Tibial nerve (tissue), 4 donors: ENCODE results near the gene PTPRD. TPM values are rescaled to one million over a fixed set of nuclear protein-coding genes. Genes with fewer than 3 reads are reported as not detected.

ENCODE experiments used
- DNase-seq, 2 donors: peaks; one replicate each; pipeline ENCODE4 v3.0.0-alpha.2; 2019; ENCODE audit warnings: low spot score in 2 of 2
- H3K27ac ChIP-seq, 4 donors: fragments of 200-600 bp; sonication (generic) in 3 of 4; one replicate each; pipeline ENCODE4 v1.5.1; 2017 to 2019; ENCODE audit warnings: mild to moderate bottlenecking in 1 of 4
- H3K27me3 ChIP-seq, 2 donors: fragments of 200-600 bp; sonication (generic) in 1 of 2; one replicate each; pipeline versions ENCODE4 v1.5.1 to v1.6.0; 2017 to 2019
- H3K36me3 ChIP-seq, 3 donors: fragments of 200-600 bp; sonication (generic); one replicate each; pipeline ENCODE4 v1.5.1; 2018 to 2019
- H3K4me1 ChIP-seq, 4 donors: fragments of 200-600 bp; sonication (generic) in 3 of 4; one replicate each; pipeline ENCODE4 v1.5.1; 2017 to 2019
- H3K4me3 ChIP-seq, 4 donors: fragments of 200-600 bp; sonication (generic) in 3 of 4; one replicate each; pipeline ENCODE4 v1.5.1; 2017 to 2019; ENCODE audit warnings: mild to moderate bottlenecking in 1 of 4, moderate library complexity in 1 of 4
- H3K9me3 ChIP-seq, 4 donors: fragments of 200-600 bp; sonication (generic) in 3 of 4; one replicate each; pipeline ENCODE4 v1.5.1; 2017 to 2019
- EP300 ChIP-seq, 2 donors: sonication (generic); formaldehyde crosslinking; IDR thresholded peaks; one replicate each; pipeline ENCODE4 v1.6.1; 2017; ENCODE audit warnings: antibody characterized with exemption in 2 of 2, mild to moderate bottlenecking in 1 of 2
- POLR2A ChIP-seq, 2 donors: fragments of 450-650 bp; IDR thresholded peaks; one replicate each; pipeline ENCODE4 v1.6.1; 2017; ENCODE audit warnings: antibody characterized with exemption in 2 of 2, mild to moderate bottlenecking in 2 of 2, moderate library complexity in 2 of 2
- WGBS, 2 donors: methylation state at CpG; one replicate each; pipeline ENCODE4 v1.1.5; 2018; 5-methylcytosine and 5-hydroxymethylcytosine counted together
- total RNA-seq, 4 donors: library from RNA; depleted of rRNA; stranded (reverse); fragments of >200 nt; gene quantifications; one replicate each; pipeline ENCODE4 v1.1.0, GENCODE V29; 2016
- TF ChIP-seq, protein P1 (sequence below), 5 experiments: fragments of 200-600 bp in 3 of 5; fragments of 450-650 bp in 2 of 5; sonication (generic) in 3 of 5; IDR thresholded peaks; one replicate each; pipeline ENCODE4 v1.5.1; 2016 to 2019; ENCODE audit warnings: antibody characterized with exemption in 5 of 5, mild to moderate bottlenecking in 3 of 5, moderate library complexity in 2 of 5

Gene PTPRD
- total RNA-seq, 4 donors from 2014 or later, result 1.7 to 13.2 (median 5.1) TPM

DNA sequence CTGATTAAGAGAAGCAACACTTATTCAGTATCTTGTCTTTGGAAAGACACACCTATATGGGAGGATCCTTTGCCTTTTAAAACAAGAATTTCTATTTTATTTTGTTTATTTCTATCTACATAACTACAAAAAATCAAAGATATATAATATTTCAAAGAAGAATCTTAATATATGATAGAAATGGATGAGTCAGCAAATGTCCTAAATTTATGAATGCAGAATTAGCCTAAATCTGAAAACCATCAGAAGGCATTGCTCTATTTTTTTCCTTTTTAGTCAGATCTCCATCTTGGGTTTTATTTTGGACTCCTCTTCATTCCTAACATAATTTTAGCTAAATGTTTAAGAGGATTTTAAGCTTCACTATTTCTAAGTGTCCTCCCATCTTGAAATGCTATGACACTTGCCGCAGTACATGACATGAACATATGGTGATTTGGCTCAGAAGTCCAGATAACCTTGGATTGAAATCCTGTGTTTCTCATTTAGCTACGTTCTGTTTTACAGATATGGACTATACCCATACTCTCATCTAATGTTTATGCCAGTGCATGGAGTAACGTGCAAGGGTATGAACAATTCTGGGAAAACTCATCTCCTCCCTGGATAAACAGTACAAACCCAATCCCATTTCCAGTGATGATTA lies 1490.4 kb downstream of the PTPRD start:
- no peaks in the 10 kb centered on the region for H3K27me3 ChIP-seq
- 78 to 84% methylated on average over 3 of the region's 3 CpGs for WGBS, 2 donors
- no peak overlapping the region for H3K4me3 ChIP-seq
- no peaks in the 10 kb centered on the region for H3K9me3 ChIP-seq
- H3K27ac ChIP-seq, result no peak overlapping the region
- no peak for TF ChIP-seq EP300 (IDR thresholded peaks at IDR 0.05)
- TF ChIP-seq POLR2A (IDR thresholded peaks at IDR 0.05), result no peak
- TF ChIP-seq, protein P1, sequence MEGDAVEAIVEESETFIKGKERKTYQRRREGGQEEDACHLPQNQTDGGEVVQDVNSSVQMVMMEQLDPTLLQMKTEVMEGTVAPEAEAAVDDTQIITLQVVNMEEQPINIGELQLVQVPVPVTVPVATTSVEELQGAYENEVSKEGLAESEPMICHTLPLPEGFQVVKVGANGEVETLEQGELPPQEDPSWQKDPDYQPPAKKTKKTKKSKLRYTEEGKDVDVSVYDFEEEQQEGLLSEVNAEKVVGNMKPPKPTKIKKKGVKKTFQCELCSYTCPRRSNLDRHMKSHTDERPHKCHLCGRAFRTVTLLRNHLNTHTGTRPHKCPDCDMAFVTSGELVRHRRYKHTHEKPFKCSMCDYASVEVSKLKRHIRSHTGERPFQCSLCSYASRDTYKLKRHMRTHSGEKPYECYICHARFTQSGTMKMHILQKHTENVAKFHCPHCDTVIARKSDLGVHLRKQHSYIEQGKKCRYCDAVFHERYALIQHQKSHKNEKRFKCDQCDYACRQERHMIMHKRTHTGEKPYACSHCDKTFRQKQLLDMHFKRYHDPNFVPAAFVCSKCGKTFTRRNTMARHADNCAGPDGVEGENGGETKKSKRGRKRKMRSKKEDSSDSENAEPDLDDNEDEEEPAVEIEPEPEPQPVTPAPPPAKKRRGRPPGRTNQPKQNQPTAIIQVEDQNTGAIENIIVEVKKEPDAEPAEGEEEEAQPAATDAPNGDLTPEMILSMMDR (IDR thresholded peaks at IDR 0.05), result no peak
- H3K4me1 ChIP-seq, result no peaks in the 10 kb centered on the region
- DNase-seq, result no peak
- no peaks in the 10 kb centered on the region for H3K36me3 ChIP-seq

DNA sequence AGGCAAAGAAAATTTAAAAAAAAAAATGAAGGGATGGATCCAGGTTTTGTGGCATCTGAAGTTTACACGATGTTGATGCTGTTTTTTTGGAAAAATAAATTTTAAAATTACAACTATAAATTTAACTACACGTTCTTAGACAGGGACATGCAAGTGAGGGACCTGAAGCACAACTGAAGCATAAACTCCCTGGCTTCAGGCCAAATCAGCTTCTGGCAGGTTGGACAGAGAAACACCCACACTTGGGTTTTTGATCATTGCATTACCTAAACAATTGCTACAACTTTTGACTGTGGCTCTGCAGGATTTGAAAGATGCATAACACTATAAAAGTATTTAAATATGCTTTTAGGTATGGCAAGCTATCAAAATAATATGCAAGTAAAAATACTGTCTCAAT lies 1494.9 kb downstream of the PTPRD start:
- Histone ChIP-seq H3K9me3 (no peaks in the 10 kb centered on the region), H3K27ac (no peak overlapping the region), H3K27me3 (no peaks in the 10 kb centered on the region), H3K36me3 (no peaks in the 10 kb centered on the region), H3K4me3 (no peak overlapping the region), H3K4me1 (no peaks in the 10 kb centered on the region)
- DNase-seq, result no peak
- TF ChIP-seq POLR2A (IDR thresholded peaks at IDR 0.05), result no peak
- TF ChIP-seq, protein P1 (IDR thresholded peaks at IDR 0.05), result no peak
- TF ChIP-seq EP300 (IDR thresholded peaks at IDR 0.05), result no peak
- 62 to 64% methylated on average over 2 of the region's 2 CpGs for WGBS, 2 donors

DNA sequence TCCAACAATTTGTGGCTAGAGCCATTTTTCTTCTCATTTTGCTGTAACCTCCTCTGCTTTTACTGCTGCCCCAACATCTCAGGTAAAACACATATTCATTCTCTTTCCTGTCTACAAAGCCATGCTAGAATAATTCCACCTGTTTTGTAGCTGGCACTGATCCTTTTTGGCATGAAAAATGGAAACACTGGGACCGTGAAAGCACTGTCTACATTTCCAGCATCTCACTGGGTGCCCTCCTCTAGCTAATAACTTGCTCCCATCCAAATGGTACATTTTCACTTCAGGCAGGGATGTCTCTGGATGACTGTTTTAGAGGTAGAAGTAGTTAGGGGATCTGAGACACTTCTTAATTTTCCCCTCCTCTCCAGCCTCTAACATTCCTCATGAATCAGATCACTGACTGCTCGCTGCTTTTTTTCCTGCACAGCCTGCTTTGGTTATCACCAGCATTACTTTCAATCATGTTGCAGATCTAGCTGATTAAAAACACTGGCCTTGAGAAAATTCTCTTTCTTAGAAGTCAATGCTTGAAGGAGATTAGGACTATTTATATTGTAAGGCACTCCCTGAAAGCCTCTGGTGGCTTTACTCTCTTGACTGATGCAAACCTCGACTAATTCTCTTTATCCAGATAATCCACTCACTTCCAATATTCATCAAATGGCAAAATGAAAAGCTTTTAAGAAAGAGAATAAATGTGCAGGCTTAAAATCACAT lies 1500.6 kb downstream of the PTPRD start:
- Histone ChIP-seq H3K27me3 (no peaks in the 10 kb centered on the region), H3K9me3 (no peaks in the 10 kb centered on the region), H3K27ac (no peak overlapping the region), H3K4me1 (no peaks in the 10 kb centered on the region), H3K36me3 (no peaks in the 10 kb centered on the region), H3K4me3 (no peak overlapping the region)
- 57 to 58% methylated on average over 3 of the region's 3 CpGs for WGBS, 2 donors
- TF ChIP-seq, protein P1 (IDR thresholded peaks at IDR 0.05), result no peak
- no peak for TF ChIP-seq POLR2A (IDR thresholded peaks at IDR 0.05)
- TF ChIP-seq EP300 (IDR thresholded peaks at IDR 0.05), result no peak
- no peak for DNase-seq

DNA sequence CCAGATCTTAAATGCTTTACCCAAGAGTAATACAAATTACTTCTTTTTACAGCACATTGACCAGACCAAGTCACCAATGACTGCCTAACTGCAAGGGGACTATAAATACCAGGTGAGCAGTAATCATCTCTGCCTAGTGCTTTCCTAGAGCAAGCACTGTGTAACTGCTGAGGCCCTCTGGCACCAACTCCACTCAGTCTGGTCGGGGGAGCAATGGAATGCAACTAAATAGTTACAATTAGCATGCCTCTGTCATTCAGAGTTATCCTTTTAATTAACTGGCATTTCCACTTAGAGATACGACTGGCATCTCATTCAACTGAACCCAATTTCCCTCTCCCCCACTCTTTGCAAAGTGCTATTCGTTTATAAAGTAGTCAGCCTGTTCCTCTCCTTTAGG lies 1504.2 kb downstream of the PTPRD start:
- Histone ChIP-seq H3K27ac (no peak overlapping the region), H3K4me1 (no peaks in the 10 kb centered on the region), H3K4me3 (no peak overlapping the region), H3K9me3 (no peaks in the 10 kb centered on the region), H3K36me3 (no peaks in the 10 kb centered on the region), H3K27me3 (no peaks in the 10 kb centered on the region)
- no peak for TF ChIP-seq POLR2A (IDR thresholded peaks at IDR 0.05)
- no peak for TF ChIP-seq EP300 (IDR thresholded peaks at IDR 0.05)
- TF ChIP-seq, protein P1 (IDR thresholded peaks at IDR 0.05), result no peak
- WGBS, 2 donors, result 21 to 23% methylated on average over 3 of the region's 3 CpGs
- DNase-seq, result no peak

DNA sequence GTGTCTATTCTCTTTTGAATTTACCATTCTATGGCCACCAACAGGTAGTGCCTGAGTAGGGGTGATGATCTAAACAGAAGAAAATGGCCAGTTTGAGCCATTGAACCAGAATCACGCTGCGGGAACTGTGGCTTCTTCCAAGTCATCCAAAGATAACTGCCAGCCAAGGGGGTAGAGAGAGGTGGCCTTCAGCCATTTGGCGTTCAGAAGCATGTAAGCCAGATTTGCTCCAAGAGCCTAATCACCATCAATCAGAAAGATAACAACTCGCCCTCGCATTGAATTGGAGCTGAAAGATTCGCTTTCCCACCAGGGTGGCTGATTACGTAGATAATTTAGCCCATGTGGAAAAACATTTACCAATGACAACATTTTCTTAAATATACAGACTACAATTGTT lies 1510.5 kb downstream of the PTPRD start:
- 26 to 41% methylated on average over 7 of the region's 7 CpGs for WGBS, 2 donors
- TF ChIP-seq, protein P1 (IDR thresholded peaks at IDR 0.05), result no peak

More for the DNA sequence above, 1510.5 kb downstream of the PTPRD start:
- Histone ChIP-seq H3K4me3 (no peak overlapping the region), H3K27ac (no peak overlapping the region), H3K9me3 (no peaks in the 10 kb centered on the region), H3K4me1 (no peaks in the 10 kb centered on the region), H3K27me3 (no peaks in the 10 kb centered on the region), H3K36me3 (no peaks in the 10 kb centered on the region)
- no peak for DNase-seq
